Lung (tissue), 16 donors: ENCODE measurements around the gene CTAG1B. TPM values are rescaled to one million over a fixed set of nuclear protein-coding genes. Genes with fewer than 3 reads are reported as not detected.
"Not testable (repeated sequence)": the region's sequence is repeated elsewhere in the genome, so short reads cannot be mapped to it uniquely, and the experiment has no call there.

Experiments
- ATAC-seq: fragments of 200-7000 bp; cut with Tn5 transposase; one replicate; pipeline ENCODE4 v1.9.1; 2020; ENCODE audit warnings: moderate number of reproducible peaks; ENCODE audit not compliant: insufficient read depth, low FRiP score
- DNase-seq, 3 donors: peaks; one replicate each; pipeline ENCODE4 v3.0.0-alpha.2; 2013 to 2017
- H3K27ac ChIP-seq, 2 donors: one replicate each; pipeline ENCODE4 v1.5.1; 2013; ENCODE audit warnings: mild to moderate bottlenecking in 2 of 2, moderate library complexity in 2 of 2, control low read depth in 1 of 2, inconsistent platforms in 1 of 2, low read depth in 1 of 2, low read length in 1 of 2
- H3K27me3 ChIP-seq, 3 donors: one replicate each; pipeline ENCODE4 v1.5.1; 2013; ENCODE audit warnings: low read length in 2 of 3; ENCODE audit not compliant: control insufficient read depth in 3 of 3, insufficient read depth in 3 of 3
- H3K36me3 ChIP-seq, 4 donors: one replicate each; pipeline ENCODE4 v1.5.1; 2013; ENCODE audit warnings: low read length in 4 of 4, mild to moderate bottlenecking in 1 of 4, moderate library complexity in 1 of 4; ENCODE audit not compliant: control insufficient read depth in 4 of 4, insufficient read depth in 4 of 4
- H3K4me1 ChIP-seq, 5 donors: one replicate each; pipeline ENCODE4 v1.5.1; 2013; ENCODE audit warnings: low read length in 5 of 5, mild to moderate bottlenecking in 2 of 5, moderate library complexity in 1 of 5; ENCODE audit not compliant: control insufficient read depth in 5 of 5, insufficient read depth in 5 of 5
- H3K4me3 ChIP-seq: one replicate; pipeline ENCODE4 v1.5.1; 2013; ENCODE audit warnings: mild to moderate bottlenecking, control low read depth, moderate library complexity
- H3K9ac ChIP-seq, 2 donors: one replicate each; pipeline ENCODE4 v1.5.1; 2013; ENCODE audit warnings: low read length in 2 of 2, control low read depth in 1 of 2; ENCODE audit not compliant: insufficient read depth in 1 of 2
- H3K9me3 ChIP-seq, 4 donors: one replicate each; pipeline ENCODE4 v1.5.1; 2013; ENCODE audit warnings: low read length in 3 of 4, mild to moderate bottlenecking in 1 of 4, moderate library complexity in 1 of 4; ENCODE audit not compliant: control insufficient read depth in 4 of 4, insufficient read depth in 3 of 4
- WGBS, 2 donors: extraction: QIAGEN DNeasy Blood & Tissue Kit; methylation state at CpG; one replicate each; pipeline ENCODE4 v1.1.7; 2013; 5-methylcytosine and 5-hydroxymethylcytosine counted together
- long read RNA-seq, 5 donors: transcript quantifications; one replicate each; lab custom pipeline, GENCODE V29; 2026
- polyA plus RNA-seq, 2 donors: library from polyadenylated mRNA; stranded (reverse); fragments of 200-250 nt; gene quantifications; one replicate each; pipeline ENCODE4 v1.2.1, GENCODE V29; 2013
- total RNA-seq, 2 donors: library from RNA; depleted of rRNA in 1 of 2; stranded (reverse); fragments of >200 nt in 1 of 2; gene quantifications; one replicate each; pipeline ENCODE4 v1.2.1, GENCODE V29; 2014 to 2021
- TF ChIP-seq, protein P1 (sequence below): IDR thresholded peaks from 2 replicates; pipeline ENCODE4 v1.5.1; 2012; ENCODE audit warnings: mild to moderate bottlenecking; ENCODE audit errors: control extremely low read depth, extremely low read depth
- donor health status: control.
- donor health status: control.
- donor health status: Bipolar disorder and iron deficiency.
- donor health status: healthy.
- donor health status: DM: yes; HTN: yes; CAD: no.

Gene CTAG1B
- total RNA-seq: not detected
- polyA plus RNA-seq: not detected
- long read RNA-seq, donor 1: 0 reads
- long read RNA-seq, donor 2: 0 reads
- long read RNA-seq, donor 3: 0 reads
- long read RNA-seq, donor 4: 0 reads
- long read RNA-seq, donor 5: 0 reads

DNA sequence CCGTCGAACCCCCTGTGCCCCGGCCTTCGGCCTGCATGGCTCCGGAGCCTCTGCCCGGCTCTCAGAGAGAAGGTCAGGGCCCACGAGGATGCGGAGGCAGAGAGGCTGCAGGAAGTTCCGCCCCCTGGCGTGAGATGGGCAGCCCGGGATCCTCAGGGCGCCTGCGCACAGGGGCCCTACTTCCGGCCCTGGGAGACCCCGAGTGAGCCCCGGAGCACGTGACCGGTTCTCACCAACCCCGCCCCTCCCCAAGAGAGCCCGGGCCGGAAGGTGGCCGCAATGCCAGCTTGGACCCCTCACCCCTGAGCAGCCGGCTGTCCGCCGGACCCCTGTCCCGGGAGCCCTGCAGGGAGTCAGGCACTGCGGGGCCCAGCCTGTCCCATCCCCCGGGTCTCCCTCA lies at the start of gene CTAG1B:
Gene CTAG1B (minus strand): TSS at position 101 of the 400 bp plus-strand sequence. CDS start 64 bp downstream, at position 37.
- not testable (repeated sequence) for H3K4me3 ChIP-seq, H3K36me3 ChIP-seq, ATAC-seq, H3K9me3 ChIP-seq, H3K27ac ChIP-seq, DNase-seq, H3K27me3 ChIP-seq, H3K9ac ChIP-seq, H3K4me1 ChIP-seq
- WGBS, 2 donors: no CpG with 5 or more reads among the region's 28 CpGs

DNA sequence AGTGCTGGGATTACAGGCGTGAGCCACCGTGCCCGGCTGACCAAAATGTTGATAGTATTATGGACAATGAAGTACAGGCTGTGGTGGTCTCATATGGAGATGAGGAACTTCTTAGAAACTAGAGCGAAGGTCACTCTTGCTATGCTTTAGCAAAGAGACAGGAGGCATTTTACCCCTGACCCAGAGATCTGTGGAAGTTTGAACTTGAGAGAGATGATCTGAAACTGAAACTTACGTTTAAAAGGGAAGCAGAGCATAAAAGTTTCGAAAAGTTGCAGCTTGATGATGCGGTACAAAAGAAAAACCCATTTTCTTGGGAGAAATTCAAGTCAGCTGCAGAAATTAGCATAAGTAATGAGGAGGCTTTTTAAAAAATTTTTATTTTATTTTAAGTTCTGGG lies 42.8 kb upstream of the CTAG1B start:
- Histone ChIP-seq H3K4me3 (no peak overlapping the region), H3K9me3 (peaks cover 0 to 11% (median 1%) of the 10 kb centered on the region in 4 donors), H3K27me3 (no peaks in the 10 kb centered on the region), H3K27ac (no peak overlapping the region), H3K4me1 (no peaks in the 10 kb centered on the region), H3K9ac (no peak overlapping the region), H3K36me3 (no peaks in the 10 kb centered on the region)
- DNase-seq (no peak), ATAC-seq (no peak)
- WGBS, 2 donors: 82 to 83% methylated on average over 7 of the region's 7 CpGs
- TF ChIP-seq, protein P1, sequence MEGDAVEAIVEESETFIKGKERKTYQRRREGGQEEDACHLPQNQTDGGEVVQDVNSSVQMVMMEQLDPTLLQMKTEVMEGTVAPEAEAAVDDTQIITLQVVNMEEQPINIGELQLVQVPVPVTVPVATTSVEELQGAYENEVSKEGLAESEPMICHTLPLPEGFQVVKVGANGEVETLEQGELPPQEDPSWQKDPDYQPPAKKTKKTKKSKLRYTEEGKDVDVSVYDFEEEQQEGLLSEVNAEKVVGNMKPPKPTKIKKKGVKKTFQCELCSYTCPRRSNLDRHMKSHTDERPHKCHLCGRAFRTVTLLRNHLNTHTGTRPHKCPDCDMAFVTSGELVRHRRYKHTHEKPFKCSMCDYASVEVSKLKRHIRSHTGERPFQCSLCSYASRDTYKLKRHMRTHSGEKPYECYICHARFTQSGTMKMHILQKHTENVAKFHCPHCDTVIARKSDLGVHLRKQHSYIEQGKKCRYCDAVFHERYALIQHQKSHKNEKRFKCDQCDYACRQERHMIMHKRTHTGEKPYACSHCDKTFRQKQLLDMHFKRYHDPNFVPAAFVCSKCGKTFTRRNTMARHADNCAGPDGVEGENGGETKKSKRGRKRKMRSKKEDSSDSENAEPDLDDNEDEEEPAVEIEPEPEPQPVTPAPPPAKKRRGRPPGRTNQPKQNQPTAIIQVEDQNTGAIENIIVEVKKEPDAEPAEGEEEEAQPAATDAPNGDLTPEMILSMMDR: no peak

DNA sequence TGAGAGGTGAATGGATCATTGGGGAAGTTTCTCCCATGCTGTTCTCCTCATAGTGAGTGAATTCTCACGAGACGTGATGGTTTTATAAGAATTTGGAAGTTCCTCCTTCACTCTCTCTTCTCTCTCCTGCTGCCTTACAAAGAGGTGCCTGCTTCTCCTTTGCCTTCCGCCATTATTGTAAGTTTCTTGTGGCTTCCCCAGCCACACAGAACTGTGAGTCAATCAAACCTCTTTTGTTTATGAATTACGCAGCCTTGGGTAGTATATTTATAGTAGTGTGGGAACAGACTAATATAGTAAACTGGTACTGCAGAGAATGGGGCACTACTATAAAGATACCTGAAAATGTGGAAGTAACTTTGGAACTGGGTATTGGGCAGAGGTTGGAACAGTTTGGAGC lies 42.1 kb upstream of the CTAG1B start:
- H3K9ac ChIP-seq: no peak overlapping the region
- H3K27me3 ChIP-seq: no peaks in the 10 kb centered on the region
- peaks cover 0 to 11% (median 1%) of the 10 kb centered on the region in 4 donors for H3K9me3 ChIP-seq
- ATAC-seq (no peak), DNase-seq (no peak)
- H3K4me1 ChIP-seq: no peaks in the 10 kb centered on the region
- no peak overlapping the region for H3K4me3 ChIP-seq
- H3K36me3 ChIP-seq: no peaks in the 10 kb centered on the region
- H3K27ac ChIP-seq: no peak overlapping the region
- WGBS, 2 donors: 53 to 71% methylated on average over 4 of the region's 4 CpGs
- TF ChIP-seq, protein P1: no peak

DNA sequence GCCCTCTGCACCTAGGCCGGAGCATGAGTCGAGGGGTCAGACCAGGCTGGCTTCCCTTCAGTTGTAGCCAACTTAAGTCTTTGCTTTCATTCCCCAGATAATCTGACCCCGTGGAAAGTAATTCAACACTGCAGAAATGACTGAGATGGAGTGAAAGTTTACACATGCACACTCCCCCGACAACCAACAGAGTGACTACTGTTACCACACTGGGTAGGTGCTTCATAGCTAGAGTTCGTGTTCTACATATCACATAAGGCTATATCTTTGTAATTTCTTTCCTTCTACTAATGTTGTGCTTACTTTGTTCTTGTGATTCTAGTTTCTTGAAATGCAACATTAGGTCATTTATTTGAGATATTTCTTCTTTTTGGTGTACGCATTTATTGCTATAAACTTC lies 41.5 kb upstream of the CTAG1B start:
- no peak for DNase-seq
- TF ChIP-seq, protein P1: no peak
- 79 to 90% methylated on average over 6 of the region's 6 CpGs for WGBS, 2 donors

More for the DNA sequence above, 41.5 kb upstream of the CTAG1B start:
- Histone ChIP-seq H3K27me3 (no peaks in the 10 kb centered on the region), H3K36me3 (no peaks in the 10 kb centered on the region), H3K4me3 (no peak overlapping the region), H3K9ac (no peak overlapping the region), H3K9me3 (peaks cover 0 to 11% (median 1%) of the 10 kb centered on the region in 4 donors), H3K4me1 (no peaks in the 10 kb centered on the region), H3K27ac (no peak overlapping the region)
- ATAC-seq: no peak
